CD4-positive, alpha-beta T cell (primary cell): Measurements from ENCODE around the gene HMCN1. TPM values are rescaled to one million over a fixed set of nuclear protein-coding genes. Genes with fewer than 3 reads are reported as not detected.

Source experiments
- ATAC-seq: fragments of 200-7000 bp; cut with Tn5 transposase; one replicate; pipeline ENCODE4 v1.10.0; 2022; ENCODE audit warnings: mild to moderate bottlenecking; ENCODE audit not compliant: poor library complexity
- CTCF ChIA-PET: fragments of 350-600 bp; sonication (Branson Sonifier 250); formaldehyde crosslinking; loops from one replicate; lab custom pipeline; 2021; ENCODE audit warnings: antibody characterized with exemption, inconsistent platforms; lab: Charles Lee
- POLR2A ChIA-PET: fragments of 350-600 bp; sonication (Branson Sonifier 250); formaldehyde crosslinking; loops from one replicate; lab custom pipeline; 2021; ENCODE audit warnings: antibody characterized with exemption, inconsistent platforms; lab: Charles Lee
- DNase-seq, 14 experiments: peaks; one replicate each; pipeline ENCODE4 v3.0.0-alpha.2; 2013 to 2020; ENCODE audit warnings: mixed read lengths in 2 of 14
- H3K27ac ChIP-seq, 2 donors: one replicate each; pipeline versions ENCODE4 v1.5.1 to v1.7.0; 2013; ENCODE audit warnings: low read length in 2 of 2, low read depth in 1 of 2, mild to moderate bottlenecking in 1 of 2
- H3K27me3 ChIP-seq, 2 experiments: 1 replicate in 1 of 2; 2 replicates in 1 of 2; pipeline versions ENCODE4 v1.6.1 to v1.7.0; 2013; ENCODE audit warnings: low read length in 2 of 2, control low read depth in 1 of 2, mild to moderate bottlenecking in 1 of 2, moderate library complexity in 1 of 2; ENCODE audit not compliant: insufficient read depth in 2 of 2, control insufficient read depth in 1 of 2
- H3K36me3 ChIP-seq: one replicate; pipeline ENCODE4 v1.6.1; 2013; ENCODE audit warnings: low read length, control low read depth; ENCODE audit not compliant: insufficient read depth
- H3K4me1 ChIP-seq: one replicate; pipeline ENCODE4 v1.6.1; 2013; ENCODE audit warnings: low read length, control low read depth; ENCODE audit not compliant: insufficient read depth
- H3K4me3 ChIP-seq: one replicate; pipeline ENCODE4 v1.5.1; 2013; ENCODE audit warnings: mild to moderate bottlenecking, low read length, moderate library complexity
- H3K9me3 ChIP-seq, 2 experiments: 1 replicate in 1 of 2; 2 replicates in 1 of 2; pipeline versions ENCODE4 v1.6.1 to v1.7.0; 2013; ENCODE audit warnings: low read length in 2 of 2, mild to moderate bottlenecking in 2 of 2, control low read depth in 1 of 2, moderate library complexity in 1 of 2; ENCODE audit not compliant: control insufficient read depth in 1 of 2, insufficient read depth in 1 of 2
- H3K27ac Mint-ChIP-seq: one replicate; pipeline ENCODE4 v1.8.0; 2020; ENCODE audit warnings: mixed read lengths
- H3K27me3 Mint-ChIP-seq: one replicate; pipeline ENCODE4 v1.8.0; 2021; ENCODE audit warnings: mixed read lengths
- H3K36me3 Mint-ChIP-seq: one replicate; pipeline ENCODE4 v1.8.0; 2021; ENCODE audit warnings: low read depth, mixed read lengths
- H3K4me1 Mint-ChIP-seq: one replicate; pipeline ENCODE4 v1.8.0; 2021; ENCODE audit warnings: low read depth, mixed read lengths
- H3K4me3 Mint-ChIP-seq: one replicate; pipeline ENCODE4 v1.8.0; 2020; ENCODE audit warnings: mild to moderate bottlenecking, mixed read lengths
- H3K9me3 Mint-ChIP-seq: one replicate; pipeline ENCODE4 v1.8.0; 2020; ENCODE audit warnings: mixed read lengths
- intact Hi-C, 2 experiments: fragments of 100-400 bp; cut with DNase I in 1 of 2; cut with micrococcal nuclease in 1 of 2; formaldehyde crosslinking; loops; one replicate each; pipeline versions ENCODE4 v1.15.1 to v1.9.0; 2023 to 2025; cut with DNase I, micrococcal nuclease
- total RNA-seq, 174 experiments: library from RNA in 2 of 174; stranded (reverse) in 2 of 174; gene quantifications; one replicate each; pipeline ENCODE4 v1.2.3 and lab custom pipeline; 2021 to 2026
- TF ChIP-seq, protein P1 (sequence below): fragments of 200-600 bp; IDR thresholded peaks from one replicate; pipeline ENCODE4 v1.8.0; 2022; ENCODE audit warnings: antibody characterized with exemption, mild to moderate bottlenecking

The HMCN1 gene
- total RNA-seq, 2 experiments from 2014 or later = 0.14 TPM

DNA sequence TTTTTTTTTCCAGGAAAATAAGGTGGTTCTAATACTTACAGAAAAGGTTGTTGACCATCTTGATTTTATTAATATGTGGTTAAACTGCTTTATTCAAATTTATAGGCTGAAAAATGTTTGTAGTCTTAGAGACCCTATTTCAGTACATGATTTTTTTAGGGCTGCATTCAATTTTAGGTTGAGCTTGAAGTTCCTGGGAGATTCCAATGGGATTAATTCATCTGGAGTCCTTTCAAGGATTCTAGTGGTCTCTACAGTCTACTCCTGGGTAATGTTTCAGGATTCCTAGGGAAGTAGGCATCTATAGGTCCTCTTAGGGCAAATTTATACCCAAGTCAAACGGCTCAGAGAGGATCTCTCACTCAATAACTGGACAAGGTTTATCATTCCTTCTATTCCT, 126.7 kb downstream of the HMCN1 start:
- Mint-ChIP-seq H3K9me3 (no peaks in the 10 kb centered on the region), H3K36me3 (no peaks in the 10 kb centered on the region), H3K4me1 (no peaks in the 10 kb centered on the region), H3K27me3 (peaks cover 5% of the 10 kb centered on the region), H3K27ac (no peak overlapping the region), H3K4me3 (no peak overlapping the region)
- ATAC-seq (no peak), DNase-seq (no peak)
- TF ChIP-seq, protein P1, sequence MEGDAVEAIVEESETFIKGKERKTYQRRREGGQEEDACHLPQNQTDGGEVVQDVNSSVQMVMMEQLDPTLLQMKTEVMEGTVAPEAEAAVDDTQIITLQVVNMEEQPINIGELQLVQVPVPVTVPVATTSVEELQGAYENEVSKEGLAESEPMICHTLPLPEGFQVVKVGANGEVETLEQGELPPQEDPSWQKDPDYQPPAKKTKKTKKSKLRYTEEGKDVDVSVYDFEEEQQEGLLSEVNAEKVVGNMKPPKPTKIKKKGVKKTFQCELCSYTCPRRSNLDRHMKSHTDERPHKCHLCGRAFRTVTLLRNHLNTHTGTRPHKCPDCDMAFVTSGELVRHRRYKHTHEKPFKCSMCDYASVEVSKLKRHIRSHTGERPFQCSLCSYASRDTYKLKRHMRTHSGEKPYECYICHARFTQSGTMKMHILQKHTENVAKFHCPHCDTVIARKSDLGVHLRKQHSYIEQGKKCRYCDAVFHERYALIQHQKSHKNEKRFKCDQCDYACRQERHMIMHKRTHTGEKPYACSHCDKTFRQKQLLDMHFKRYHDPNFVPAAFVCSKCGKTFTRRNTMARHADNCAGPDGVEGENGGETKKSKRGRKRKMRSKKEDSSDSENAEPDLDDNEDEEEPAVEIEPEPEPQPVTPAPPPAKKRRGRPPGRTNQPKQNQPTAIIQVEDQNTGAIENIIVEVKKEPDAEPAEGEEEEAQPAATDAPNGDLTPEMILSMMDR = no peak
- CTCF ChIA-PET = interaction anchor here (0.6 to 1.3 kb wide), 3 partner anchors 11 to 323 kb away, joined by 3 to 4 read pairs (median 4); no protein-coding TSS in a partner anchor
- POLR2A ChIA-PET = no interaction called here
- Histone ChIP-seq H3K9me3 (no peaks in the 10 kb centered on the region), H3K36me3 (no peaks in the 10 kb centered on the region), H3K4me3 (no peak overlapping the region), H3K27me3 (no peaks in the 10 kb centered on the region), H3K27ac (no peak overlapping the region), H3K4me1 (no peaks in the 10 kb centered on the region)
- intact Hi-C loops = no loop called here

DNA sequence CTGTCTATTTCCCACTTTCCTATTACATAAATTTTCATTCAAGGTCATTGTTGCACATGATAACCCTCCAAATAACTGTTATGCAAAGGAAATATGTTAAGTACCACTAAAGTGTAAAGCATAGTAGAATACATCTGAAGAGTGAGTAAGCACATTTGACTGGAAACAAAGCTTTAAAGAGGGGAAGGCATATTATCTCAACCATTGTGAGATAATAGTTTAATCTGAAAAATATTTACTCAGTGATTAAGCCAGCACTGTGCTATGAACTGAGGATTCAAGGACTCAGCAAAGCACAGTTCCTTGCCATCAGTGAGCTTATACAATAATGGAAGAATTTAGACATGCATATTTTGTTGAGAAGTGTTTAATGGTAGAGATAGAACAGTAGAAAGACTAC, 127.4 kb downstream of the HMCN1 start:
- Histone ChIP-seq H3K9me3 (no peaks in the 10 kb centered on the region), H3K4me3 (no peak overlapping the region), H3K4me1 (no peaks in the 10 kb centered on the region), H3K36me3 (no peaks in the 10 kb centered on the region), H3K27me3 (no peaks in the 10 kb centered on the region), H3K27ac (no peak overlapping the region)
- TF ChIP-seq, protein P1 = no peak
- intact Hi-C loops = no loop called here
- ChIA-PET POLR2A (no interaction called here), CTCF (no interaction called here)
- Mint-ChIP-seq H3K9me3 (no peaks in the 10 kb centered on the region), H3K4me3 (no peak overlapping the region), H3K36me3 (no peaks in the 10 kb centered on the region), H3K27ac (no peak overlapping the region), H3K4me1 (no peaks in the 10 kb centered on the region), H3K27me3 (peaks cover 5% of the 10 kb centered on the region)
- ATAC-seq = no peak
- no peak for DNase-seq

DNA sequence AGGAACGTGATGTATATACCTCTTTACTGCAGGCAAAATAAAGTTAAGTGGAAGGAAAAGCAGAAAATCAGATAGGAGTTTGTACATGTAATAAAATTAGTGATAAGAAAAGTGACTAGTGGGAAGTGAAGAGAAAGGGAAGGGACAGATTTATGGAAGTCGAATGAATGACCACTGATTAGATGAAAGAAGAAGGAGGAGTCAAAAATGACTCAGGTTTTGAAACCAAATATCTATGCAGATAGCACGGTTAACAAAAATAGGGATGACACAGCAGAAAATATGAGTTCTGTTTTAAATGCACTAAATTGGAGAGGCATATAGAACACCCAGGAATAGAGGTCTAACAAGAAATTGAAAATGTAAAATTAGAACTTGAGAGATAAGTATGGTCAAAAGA, 128.0 kb downstream of the HMCN1 start:
- Histone ChIP-seq H3K36me3 (no peaks in the 10 kb centered on the region), H3K27ac (no peak overlapping the region), H3K4me3 (no peak overlapping the region), H3K4me1 (no peaks in the 10 kb centered on the region), H3K9me3 (no peaks in the 10 kb centered on the region), H3K27me3 (no peaks in the 10 kb centered on the region)
- Mint-ChIP-seq H3K9me3 (no peaks in the 10 kb centered on the region), H3K4me1 (no peaks in the 10 kb centered on the region), H3K4me3 (no peak overlapping the region), H3K36me3 (no peaks in the 10 kb centered on the region), H3K27me3 (peaks cover 6% of the 10 kb centered on the region), H3K27ac (no peak overlapping the region)
- intact Hi-C loops = no loop called here
- CTCF ChIA-PET = no interaction called here
- DNase-seq (no peak), ATAC-seq (no peak)
- POLR2A ChIA-PET = no interaction called here
- TF ChIP-seq, protein P1 = no peak
